ENCODE measurements around the gene NPR1.

NPR1 gene

GRCh38 chr1:153670859-153671627, 7.4 kb upstream of the NPR1 start, which contains the start of gene ILF2:
Gene ILF2, minus strand, starts transcription at chr1:153670993. Its CDS starts 71 bp downstream, at chr1:153670922.
- TF ChIP-seq CTCF (IDR thresholded peaks at IDR 0.05; ENCODE audit: low read depth, low read length), result no peak
- H3K4me3 ChIP-seq (ENCODE audit: low read depth, low read length), result peak within 1 kb of the TSS; percentile 80

GRCh38 chr1:153671628-153672353, 6.7 kb upstream of the NPR1 start:
- peak overlapping the region; percentile 60 for H3K4me3 ChIP-seq (ENCODE audit: low read depth, low read length)

GRCh38 chr1:153673511-153673910, 5.0 kb upstream of the NPR1 start:
- H3K4me3 ChIP-seq (ENCODE audit: low read depth, low read length), result no peak overlapping the region
- no peak for TF ChIP-seq CTCF (IDR thresholded peaks at IDR 0.05; ENCODE audit: low read depth, low read length)

- peak overlapping the region; percentile 42 for H3K4me3 ChIP-seq (ENCODE audit: low read depth, low read length)
- TF ChIP-seq CTCF (IDR thresholded peaks at IDR 0.05; ENCODE audit: low read depth, low read length), result peak; percentile 96
Measured at GRCh38 chr1:153677718-153678518, 570 bp upstream of the NPR1 start.

GRCh38 chr1:153679337-153680119, 1.0 kb downstream of the NPR1 start:
- TF ChIP-seq CTCF (IDR thresholded peaks at IDR 0.05; ENCODE audit: low read depth, low read length), result no peak
- H3K4me3 ChIP-seq (ENCODE audit: low read depth, low read length), result peak overlapping the region; percentile 42

- H3K4me3 ChIP-seq (ENCODE audit: low read depth, low read length), result no peak overlapping the region
- no peak for TF ChIP-seq CTCF (IDR thresholded peaks at IDR 0.05; ENCODE audit: low read depth, low read length)
Measured at GRCh38 chr1:153680120-153680403, 1.6 kb downstream of the NPR1 start.

- no peak overlapping the region for H3K4me3 ChIP-seq (ENCODE audit: low read depth, low read length)
- TF ChIP-seq CTCF (IDR thresholded peaks at IDR 0.05; ENCODE audit: low read depth, low read length), result no peak
Measured at GRCh38 chr1:153682730-153683129, 4.2 kb downstream of the NPR1 start.
